HL-60 (cell line): ENCODE data around the gene SLC41A3.

Experiments
- POLR2AphosphoS5 ChIP-seq: IDR thresholded peaks from 2 replicates; pipeline ENCODE4 v1.6.1; 2012; ENCODE audit warnings: low read depth
- TF ChIP-seq, protein P1 (sequence below): IDR thresholded peaks from one replicate; pipeline ENCODE4 v1.5.1; 2011; ENCODE audit warnings: low read length, control low read depth, inconsistent platforms; ENCODE audit not compliant: insufficient read depth

- TF ChIP-seq, protein P1, sequence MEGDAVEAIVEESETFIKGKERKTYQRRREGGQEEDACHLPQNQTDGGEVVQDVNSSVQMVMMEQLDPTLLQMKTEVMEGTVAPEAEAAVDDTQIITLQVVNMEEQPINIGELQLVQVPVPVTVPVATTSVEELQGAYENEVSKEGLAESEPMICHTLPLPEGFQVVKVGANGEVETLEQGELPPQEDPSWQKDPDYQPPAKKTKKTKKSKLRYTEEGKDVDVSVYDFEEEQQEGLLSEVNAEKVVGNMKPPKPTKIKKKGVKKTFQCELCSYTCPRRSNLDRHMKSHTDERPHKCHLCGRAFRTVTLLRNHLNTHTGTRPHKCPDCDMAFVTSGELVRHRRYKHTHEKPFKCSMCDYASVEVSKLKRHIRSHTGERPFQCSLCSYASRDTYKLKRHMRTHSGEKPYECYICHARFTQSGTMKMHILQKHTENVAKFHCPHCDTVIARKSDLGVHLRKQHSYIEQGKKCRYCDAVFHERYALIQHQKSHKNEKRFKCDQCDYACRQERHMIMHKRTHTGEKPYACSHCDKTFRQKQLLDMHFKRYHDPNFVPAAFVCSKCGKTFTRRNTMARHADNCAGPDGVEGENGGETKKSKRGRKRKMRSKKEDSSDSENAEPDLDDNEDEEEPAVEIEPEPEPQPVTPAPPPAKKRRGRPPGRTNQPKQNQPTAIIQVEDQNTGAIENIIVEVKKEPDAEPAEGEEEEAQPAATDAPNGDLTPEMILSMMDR: no peak
- TF ChIP-seq POLR2AphosphoS5: no peak
These were observed 51.9 kb downstream of the SLC41A3 start for GRCh38 chr3:126031981-126032471.
